ENCODE results near the gene SLC25A27. TPM values are rescaled to one million over a fixed set of nuclear protein-coding genes. Genes with fewer than 3 reads are reported as not detected.

Gene SLC25A27
- total and polyA plus RNA-seq, 3 donors from 2014 or later = 26.3 to 81.8 (median 72.8) TPM

DNA sequence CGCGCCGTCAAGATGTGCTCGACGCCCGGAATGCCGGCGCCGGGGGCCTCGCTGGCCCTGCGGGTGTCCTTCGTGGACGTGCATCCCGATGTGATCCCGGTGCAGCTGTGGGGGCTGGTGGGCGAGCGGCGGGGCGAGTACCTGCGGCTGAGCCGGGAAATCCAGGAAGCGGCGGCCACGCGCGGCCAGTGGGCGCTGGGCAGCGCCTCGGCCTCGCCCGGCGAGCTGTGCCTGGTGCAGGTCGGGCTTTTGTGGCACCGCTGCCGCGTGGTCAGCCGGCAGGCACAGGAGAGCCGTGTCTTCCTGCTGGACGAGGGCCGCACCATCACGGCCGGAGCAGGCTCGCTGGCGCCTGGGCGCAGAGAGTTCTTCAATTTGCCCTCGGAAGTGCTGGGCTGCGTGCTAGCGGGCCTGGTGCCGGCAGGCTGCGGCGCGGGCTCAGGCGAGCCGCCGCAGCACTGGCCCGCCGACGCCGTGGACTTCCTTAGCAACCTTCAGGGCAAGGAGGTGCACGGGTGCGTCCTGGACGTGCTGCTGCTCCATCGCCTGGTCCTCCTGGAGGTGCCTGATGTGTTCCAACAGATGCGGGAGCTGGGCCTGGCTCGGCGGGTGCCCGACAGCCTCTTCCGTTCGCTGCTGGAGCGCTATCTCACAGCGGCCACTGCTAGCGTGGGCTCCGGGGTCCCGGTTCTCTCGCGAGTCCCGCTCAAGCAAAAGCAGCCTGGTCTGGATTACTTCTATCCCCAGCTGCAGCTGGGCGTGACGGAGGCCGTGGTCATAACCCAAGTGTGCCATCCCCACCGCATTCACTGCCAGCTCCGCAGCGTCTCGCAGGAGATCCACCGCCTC, 35.6 kb downstream of the SLC25A27 start:
- peak; percentile 22 for DNase-seq
- TF ChIP-seq, protein P1, sequence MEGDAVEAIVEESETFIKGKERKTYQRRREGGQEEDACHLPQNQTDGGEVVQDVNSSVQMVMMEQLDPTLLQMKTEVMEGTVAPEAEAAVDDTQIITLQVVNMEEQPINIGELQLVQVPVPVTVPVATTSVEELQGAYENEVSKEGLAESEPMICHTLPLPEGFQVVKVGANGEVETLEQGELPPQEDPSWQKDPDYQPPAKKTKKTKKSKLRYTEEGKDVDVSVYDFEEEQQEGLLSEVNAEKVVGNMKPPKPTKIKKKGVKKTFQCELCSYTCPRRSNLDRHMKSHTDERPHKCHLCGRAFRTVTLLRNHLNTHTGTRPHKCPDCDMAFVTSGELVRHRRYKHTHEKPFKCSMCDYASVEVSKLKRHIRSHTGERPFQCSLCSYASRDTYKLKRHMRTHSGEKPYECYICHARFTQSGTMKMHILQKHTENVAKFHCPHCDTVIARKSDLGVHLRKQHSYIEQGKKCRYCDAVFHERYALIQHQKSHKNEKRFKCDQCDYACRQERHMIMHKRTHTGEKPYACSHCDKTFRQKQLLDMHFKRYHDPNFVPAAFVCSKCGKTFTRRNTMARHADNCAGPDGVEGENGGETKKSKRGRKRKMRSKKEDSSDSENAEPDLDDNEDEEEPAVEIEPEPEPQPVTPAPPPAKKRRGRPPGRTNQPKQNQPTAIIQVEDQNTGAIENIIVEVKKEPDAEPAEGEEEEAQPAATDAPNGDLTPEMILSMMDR (IDR thresholded peaks at IDR 0.05) = no peak
- TF ChIP-seq POLR2A (IDR thresholded peaks at IDR 0.05) = no peak
- Histone ChIP-seq H3K4me1 (no peaks in the 10 kb centered on the region), H3K27ac (peak overlapping the region in 1 of 2 donors; percentile 76), H3K36me3 (ENCODE audit: low read depth, missing control alignments) (no peaks in the 10 kb centered on the region), H3K9me3 (no peaks in the 10 kb centered on the region), H3K27me3 (no peaks in the 10 kb centered on the region), H3K4me3 (peak overlapping the region; percentile 57 to 63)
- 63 to 81% methylated on average over 25 to 76 of the region's 85 CpGs for WGBS, 2 donors
- intact Hi-C loops (cut with DNase I; ENCODE audit: low total_unique reads) = no loop called here

DNA sequence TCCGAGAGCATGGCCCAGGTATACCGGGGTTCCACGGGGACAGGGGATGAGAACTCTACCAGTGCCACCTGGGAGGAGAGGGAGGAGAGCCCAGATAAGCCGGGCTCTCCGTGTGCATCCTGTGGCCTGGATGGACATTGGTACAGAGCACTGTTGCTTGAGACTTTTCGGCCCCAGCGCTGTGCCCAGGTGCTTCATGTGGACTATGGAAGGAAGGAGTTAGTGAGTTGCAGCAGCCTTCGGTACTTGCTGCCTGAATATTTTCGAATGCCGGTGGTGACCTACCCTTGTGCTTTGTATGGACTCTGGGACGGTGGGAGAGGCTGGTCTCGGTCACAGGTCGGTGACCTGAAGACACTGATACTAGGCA, 36.2 kb downstream of the SLC25A27 start:
- WGBS, 2 donors = 45 to 82% methylated on average over 9 to 13 of the region's 13 CpGs
- TF ChIP-seq POLR2A (IDR thresholded peaks at IDR 0.05) = no peak
- TF ChIP-seq, protein P1 (IDR thresholded peaks at IDR 0.05) = no peak
- intact Hi-C loops (cut with DNase I; ENCODE audit: low total_unique reads) = no loop called here

DNA sequence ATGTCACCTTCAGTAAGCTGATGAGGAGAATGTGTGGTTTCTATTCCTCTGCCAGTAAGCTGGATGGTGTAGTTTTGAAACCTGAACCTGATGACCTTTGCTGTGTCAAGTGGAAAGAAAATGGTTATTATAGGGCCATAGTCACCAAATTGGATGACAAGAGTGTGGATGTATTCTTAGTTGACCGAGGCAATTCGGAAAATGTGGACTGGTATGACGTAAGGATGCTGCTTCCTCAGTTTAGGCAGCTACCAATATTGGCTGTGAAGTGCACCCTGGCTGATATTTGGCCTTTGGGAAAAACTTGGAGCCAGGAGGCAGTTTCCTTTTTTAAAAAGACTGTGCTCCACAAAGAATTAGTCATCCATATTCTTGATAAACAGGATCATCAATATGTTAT, 36.9 kb downstream of the SLC25A27 start:
- Histone ChIP-seq H3K36me3 (ENCODE audit: low read depth, missing control alignments) (no peaks in the 10 kb centered on the region), H3K27ac (no peak overlapping the region), H3K27me3 (no peaks in the 10 kb centered on the region), H3K4me3 (peak overlapping the region in 1 of 2 donors; percentile 63), H3K4me1 (no peaks in the 10 kb centered on the region), H3K9me3 (no peaks in the 10 kb centered on the region)
- 51 to 72% methylated on average over 3 of the region's 3 CpGs for WGBS, 2 donors
- TF ChIP-seq, protein P1 (IDR thresholded peaks at IDR 0.05) = no peak
- no peak for TF ChIP-seq POLR2A (IDR thresholded peaks at IDR 0.05)
- DNase-seq = no peak
- intact Hi-C loops (cut with DNase I; ENCODE audit: low total_unique reads) = no loop called here

More for the DNA sequence above, 36.2 kb downstream of the SLC25A27 start:
- H3K4me1 ChIP-seq = no peaks in the 10 kb centered on the region
- H3K27ac ChIP-seq = no peak overlapping the region
- no peaks in the 10 kb centered on the region for H3K27me3 ChIP-seq
- DNase-seq = no peak
- H3K36me3 ChIP-seq (ENCODE audit: low read depth, missing control alignments) = no peaks in the 10 kb centered on the region
- H3K9me3 ChIP-seq = no peaks in the 10 kb centered on the region
- peak overlapping the region; percentile 57 to 63 for H3K4me3 ChIP-seq

DNA sequence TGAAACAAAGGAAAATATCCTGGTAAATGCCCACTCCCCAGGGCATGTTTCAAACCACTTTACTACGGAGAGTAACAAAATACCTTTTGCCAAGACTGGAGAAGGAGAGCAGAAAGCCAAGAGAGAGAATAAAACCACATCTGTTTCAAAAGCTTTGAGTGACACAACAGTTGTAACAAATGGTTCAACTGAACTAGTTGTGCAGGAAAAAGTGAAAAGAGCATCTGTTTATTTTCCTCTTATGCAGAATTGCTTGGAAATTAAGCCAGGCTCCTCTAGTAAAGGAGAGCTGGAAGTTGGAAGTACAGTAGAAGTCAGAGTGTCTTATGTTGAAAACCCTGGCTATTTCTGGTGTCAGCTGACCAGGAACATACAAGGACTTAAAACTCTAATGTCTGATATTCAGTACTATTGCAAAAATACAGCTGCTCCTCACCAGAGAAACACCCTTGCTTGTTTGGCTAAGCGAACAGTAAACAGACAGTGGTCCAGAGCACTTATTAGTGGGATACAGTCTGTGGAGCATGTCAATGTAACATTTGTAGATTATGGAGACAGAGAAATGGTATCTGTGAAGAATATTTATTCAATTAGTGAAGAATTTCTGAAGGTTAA, 37.5 kb downstream of the SLC25A27 start:
- Histone ChIP-seq H3K27ac (no peak overlapping the region), H3K4me3 (no peak overlapping the region), H3K36me3 (ENCODE audit: low read depth, missing control alignments) (no peaks in the 10 kb centered on the region), H3K27me3 (no peaks in the 10 kb centered on the region), H3K9me3 (no peaks in the 10 kb centered on the region), H3K4me1 (no peaks in the 10 kb centered on the region)
- TF ChIP-seq, protein P1 (IDR thresholded peaks at IDR 0.05) = no peak
- TF ChIP-seq POLR2A (IDR thresholded peaks at IDR 0.05) = no peak
- 54 to 59% methylated on average over 2 of the region's 2 CpGs for WGBS, 2 donors
- intact Hi-C loops (cut with DNase I; ENCODE audit: low total_unique reads) = no loop called here
- no peak for DNase-seq
